IMR-90 (cell line): ENCODE measurements around the gene TRAK2.

Source experiments
- CEBPB ChIP-seq: IDR thresholded peaks from 2 replicates; pipeline ENCODE4 v1.6.1; 2012; ENCODE audit warnings: low read depth, low read length, improper control_type of control experiment
- CTCF ChIP-seq: conservative IDR thresholded peaks from 2 replicates; pipeline ENCODE4 v1.5.1; 2012; ENCODE audit warnings: mild to moderate bottlenecking, low read depth, low read length, improper control_type of control experiment
- FOS ChIP-seq: fragments of 150-350 bp; IDR thresholded peaks from 2 replicates; pipeline ENCODE4 v1.6.1; 2016; ENCODE audit warnings: low read depth, low read length
- MAZ ChIP-seq: IDR thresholded peaks from 2 replicates; pipeline ENCODE4 v1.6.1; 2012; ENCODE audit warnings: low read depth, mild to moderate bottlenecking, low read length, improper control_type of control experiment, moderate library complexity, borderline replicate concordance
- MXI1 ChIP-seq: IDR thresholded peaks from 2 replicates; pipeline ENCODE4 v1.6.1; 2012; ENCODE audit warnings: low read depth, mild to moderate bottlenecking, low read length, moderate library complexity, borderline replicate concordance
- NFE2L2 ChIP-seq: fragments of 150-350 bp; IDR thresholded peaks from 2 replicates; pipeline ENCODE4 v1.6.1; 2016; ENCODE audit warnings: low read depth, mild to moderate bottlenecking, low read length
- POLR2A ChIP-seq: IDR thresholded peaks from 2 replicates; pipeline ENCODE4 v1.6.1; 2012; ENCODE audit warnings: mild to moderate bottlenecking, low read depth, low read length
- RAD21 ChIP-seq: IDR thresholded peaks from 2 replicates; pipeline ENCODE4 v1.6.1; 2012; ENCODE audit warnings: low read length, improper control_type of control experiment
- SMC3 ChIP-seq: fragments of 150-350 bp; IDR thresholded peaks from 2 replicates; pipeline ENCODE4 v1.6.1; 2016; ENCODE audit warnings: low read depth, mild to moderate bottlenecking, antibody characterized with exemption, low read length, moderate library complexity

- peak; percentile 81 for TF ChIP-seq RAD21
- peak; percentile 86 for TF ChIP-seq CTCF
- no peak for TF ChIP-seq POLR2A
- TF ChIP-seq SMC3 = peak; percentile 72
- no peak for TF ChIP-seq FOS
- TF ChIP-seq CEBPB = no peak
- no peak for TF ChIP-seq NFE2L2
- no peak for TF ChIP-seq MXI1
- TF ChIP-seq MAZ = no peak
Observed at GRCh38 chr2:201363857-201364560, 87.2 kb downstream of the TRAK2 start.
